DOHH2 (cell line): ENCODE data around the gene TBC1D16.

Source experiments
- EZH2phosphoT487 ChIP-seq: fragments of 200-600 bp; sonication (generic); IDR thresholded peaks from 2 replicates; pipeline ENCODE4 v1.6.1; 2017; ENCODE audit warnings: borderline replicate concordance, mild to moderate bottlenecking, antibody characterized with exemption, low read length, moderate library complexity, mixed read lengths
- TF ChIP-seq, protein P1 (sequence below): fragments of 200-600 bp; sonication (generic); IDR thresholded peaks from one replicate; pipeline ENCODE4 v1.5.1; 2014; ENCODE audit warnings: antibody characterized with exemption, mild to moderate bottlenecking, low read depth, low read length; ENCODE audit not compliant: poor library complexity, severe bottlenecking

DNA sequence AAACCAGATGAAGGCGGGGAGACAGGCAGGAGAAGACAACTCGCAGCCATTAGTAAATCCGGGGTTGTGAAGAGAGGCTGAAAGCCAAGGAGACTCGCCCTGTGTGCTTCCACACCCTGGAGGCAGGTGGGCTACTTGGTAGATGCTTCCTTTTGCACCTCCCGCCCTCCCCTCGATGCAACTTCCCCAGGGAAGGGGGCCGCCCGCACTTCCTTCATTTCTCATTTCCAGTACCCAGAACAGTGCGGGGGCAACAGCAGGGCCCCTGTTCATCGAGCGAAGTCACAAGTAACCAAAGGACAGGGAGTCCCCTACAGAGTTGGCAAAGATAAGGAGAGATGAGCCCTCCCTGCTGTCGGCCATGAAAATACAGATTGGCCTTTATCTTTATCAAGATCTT, 25.7 kb upstream of the TBC1D16 start:
- TF ChIP-seq, protein P1, sequence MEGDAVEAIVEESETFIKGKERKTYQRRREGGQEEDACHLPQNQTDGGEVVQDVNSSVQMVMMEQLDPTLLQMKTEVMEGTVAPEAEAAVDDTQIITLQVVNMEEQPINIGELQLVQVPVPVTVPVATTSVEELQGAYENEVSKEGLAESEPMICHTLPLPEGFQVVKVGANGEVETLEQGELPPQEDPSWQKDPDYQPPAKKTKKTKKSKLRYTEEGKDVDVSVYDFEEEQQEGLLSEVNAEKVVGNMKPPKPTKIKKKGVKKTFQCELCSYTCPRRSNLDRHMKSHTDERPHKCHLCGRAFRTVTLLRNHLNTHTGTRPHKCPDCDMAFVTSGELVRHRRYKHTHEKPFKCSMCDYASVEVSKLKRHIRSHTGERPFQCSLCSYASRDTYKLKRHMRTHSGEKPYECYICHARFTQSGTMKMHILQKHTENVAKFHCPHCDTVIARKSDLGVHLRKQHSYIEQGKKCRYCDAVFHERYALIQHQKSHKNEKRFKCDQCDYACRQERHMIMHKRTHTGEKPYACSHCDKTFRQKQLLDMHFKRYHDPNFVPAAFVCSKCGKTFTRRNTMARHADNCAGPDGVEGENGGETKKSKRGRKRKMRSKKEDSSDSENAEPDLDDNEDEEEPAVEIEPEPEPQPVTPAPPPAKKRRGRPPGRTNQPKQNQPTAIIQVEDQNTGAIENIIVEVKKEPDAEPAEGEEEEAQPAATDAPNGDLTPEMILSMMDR, result no peak
- TF ChIP-seq EZH2phosphoT487, result no peak
